Spleen (tissue), 11 donors: Measurements from ENCODE around the gene IMMP2L. TPM values are rescaled to one million over a fixed set of nuclear protein-coding genes. Genes with fewer than 3 reads are reported as not detected.

Experiments used
- DNase-seq: peaks from one replicate; pipeline ENCODE4 v3.0.0-alpha.2; 2020
- H3K27ac ChIP-seq, 8 donors: fragments of 200-600 bp; sonication (generic) in 7 of 8; 1 replicate in 4 of 8; 2 replicates in 4 of 8; pipeline versions ENCODE4 v1.5.0 to v1.8.0; 2016 to 2021; ENCODE audit warnings: inconsistent platforms in 4 of 8, mild to moderate bottlenecking in 4 of 8, moderate library complexity in 1 of 8
- H3K27me3 ChIP-seq, 7 donors: fragments of 200-600 bp; sonication (generic) in 6 of 7; replicated peaks in 1 of 7; 1 replicate in 4 of 7; 2 replicates in 3 of 7; pipeline versions ENCODE4 v1.5.0 to v1.8.0; 2016 to 2021; ENCODE audit warnings: inconsistent platforms in 3 of 7, mild to moderate bottlenecking in 1 of 7
- H3K36me3 ChIP-seq, 6 donors: fragments of 200-600 bp; sonication (generic) in 5 of 6; 1 replicate in 4 of 6; 2 replicates in 2 of 6; pipeline versions ENCODE4 v1.5.0 to v1.8.0; 2016 to 2021; ENCODE audit warnings: inconsistent platforms in 2 of 6
- H3K4me1 ChIP-seq, 6 donors: fragments of 200-600 bp; sonication (generic) in 5 of 6; 1 replicate in 3 of 6; 2 replicates in 3 of 6; pipeline versions ENCODE4 v1.5.0 to v1.8.0; 2016 to 2021; ENCODE audit warnings: inconsistent platforms in 3 of 6
- H3K4me3 ChIP-seq, 8 donors: fragments of 200-600 bp; sonication (generic) in 7 of 8; 1 replicate in 4 of 8; 2 replicates in 4 of 8; pipeline versions ENCODE4 v1.5.0 to v1.8.0; 2016 to 2021; ENCODE audit warnings: inconsistent platforms in 4 of 8, mild to moderate bottlenecking in 4 of 8, moderate library complexity in 2 of 8
- H3K9me3 ChIP-seq, 8 donors: fragments of 200-600 bp; sonication (generic) in 7 of 8; 1 replicate in 4 of 8; 2 replicates in 4 of 8; pipeline versions ENCODE4 v1.5.0 to v1.8.0; 2016 to 2021; ENCODE audit warnings: inconsistent platforms in 4 of 8
- POLR2A ChIP-seq, 3 donors: fragments of 450-650 bp; IDR thresholded peaks; one replicate each; pipeline ENCODE4 v1.5.1; 2017; ENCODE audit warnings: antibody characterized with exemption in 3 of 3, mild to moderate bottlenecking in 1 of 3
- POLR2AphosphoS5 ChIP-seq, 3 donors: sonication (generic); formaldehyde crosslinking; IDR thresholded peaks; one replicate each; pipeline ENCODE4 v1.5.1; 2017; ENCODE audit warnings: antibody characterized with exemption in 3 of 3
- WGBS, 5 donors: extraction: QIAGEN DNeasy Blood & Tissue Kit in 3 of 5; methylation state at CpG; one replicate each; pipeline versions ENCODE4 v1.1.5 to v1.1.7; 2013 to 2018; 5-methylcytosine and 5-hydroxymethylcytosine counted together
- intact Hi-C: fragments of 100-400 bp; cut with DNase I; formaldehyde crosslinking; loops from one replicate; pipeline ENCODE4 v1.15.0; 2023; ENCODE audit warnings: low total_unique reads
- polyA plus RNA-seq, 3 donors: library from polyadenylated mRNA; stranded (reverse); fragments of 200-250 nt; gene quantifications; one replicate each; pipeline ENCODE4 v1.2.1, GENCODE V29; 2013
- total RNA-seq, 7 donors: library from RNA; depleted of rRNA in 3 of 7; stranded (reverse); fragments of >200 nt in 3 of 7; fragmentation: NEBNext Ultra II Directional in 4 of 7; extraction: Animal tissue kit (Norgen Biotek cat#: 25700) in 4 of 7; gene quantifications; one replicate each; pipeline versions ENCODE4 v1.1.0 to v1.2.1, GENCODE V29; 2016 to 2021
- TF ChIP-seq, protein P1 (sequence below), 11 experiments: fragments of 200-600 bp in 7 of 11; fragments of 450-650 bp in 4 of 11; sonication (generic) in 4 of 11; IDR thresholded peaks in 8 of 11; conservative IDR thresholded peaks in 3 of 11; 1 replicate in 7 of 11; 2 replicates in 4 of 11; pipeline versions ENCODE4 v1.4.0 to v1.8.0; 2016 to 2021; ENCODE audit warnings: antibody characterized with exemption in 11 of 11, inconsistent platforms in 4 of 11, mild to moderate bottlenecking in 1 of 11
- donor health status: healthy with polysubstance abuse.
- donor health status: DM: no; HTN: no; CAD: no; lungs with moderate emphysema.
- donor health status: DM: no; HTN: no; CAD: no.
- donor health status: Bipolar disorder and iron deficiency.
- donor health status: healthy.
- donor health status: DM: no; HTN: no; CAD: no.
- donor health status: DM: yes; HTN: yes; CAD: no.

Gene IMMP2L
- total and polyA plus RNA-seq, 10 donors, result 6.5 to 32.7 (median 9.8) TPM

DNA sequence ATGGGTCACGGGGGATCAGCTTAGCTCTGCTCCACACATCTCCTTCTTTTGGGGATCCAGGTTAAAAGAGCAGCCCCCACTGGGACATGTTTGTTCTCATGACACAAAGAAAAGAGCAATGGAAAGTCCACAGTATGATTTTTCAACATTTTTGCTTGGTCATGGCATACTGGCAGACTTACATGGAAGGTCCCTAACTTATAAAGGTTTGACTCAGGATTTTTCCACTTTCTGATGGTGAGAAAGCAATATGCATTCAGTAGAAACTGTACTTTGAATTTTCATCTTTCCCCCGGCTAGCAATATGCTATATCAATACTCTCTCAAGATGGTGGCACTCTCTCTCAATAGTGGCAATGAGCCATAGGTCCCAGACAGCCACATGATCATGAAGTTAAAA is 699.0 kb downstream of the IMMP2L start:
- DNase-seq, result no peak
- TF ChIP-seq POLR2AphosphoS5 (IDR thresholded peaks at IDR 0.05), result no peak
- TF ChIP-seq, protein P1, sequence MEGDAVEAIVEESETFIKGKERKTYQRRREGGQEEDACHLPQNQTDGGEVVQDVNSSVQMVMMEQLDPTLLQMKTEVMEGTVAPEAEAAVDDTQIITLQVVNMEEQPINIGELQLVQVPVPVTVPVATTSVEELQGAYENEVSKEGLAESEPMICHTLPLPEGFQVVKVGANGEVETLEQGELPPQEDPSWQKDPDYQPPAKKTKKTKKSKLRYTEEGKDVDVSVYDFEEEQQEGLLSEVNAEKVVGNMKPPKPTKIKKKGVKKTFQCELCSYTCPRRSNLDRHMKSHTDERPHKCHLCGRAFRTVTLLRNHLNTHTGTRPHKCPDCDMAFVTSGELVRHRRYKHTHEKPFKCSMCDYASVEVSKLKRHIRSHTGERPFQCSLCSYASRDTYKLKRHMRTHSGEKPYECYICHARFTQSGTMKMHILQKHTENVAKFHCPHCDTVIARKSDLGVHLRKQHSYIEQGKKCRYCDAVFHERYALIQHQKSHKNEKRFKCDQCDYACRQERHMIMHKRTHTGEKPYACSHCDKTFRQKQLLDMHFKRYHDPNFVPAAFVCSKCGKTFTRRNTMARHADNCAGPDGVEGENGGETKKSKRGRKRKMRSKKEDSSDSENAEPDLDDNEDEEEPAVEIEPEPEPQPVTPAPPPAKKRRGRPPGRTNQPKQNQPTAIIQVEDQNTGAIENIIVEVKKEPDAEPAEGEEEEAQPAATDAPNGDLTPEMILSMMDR (IDR thresholded peaks at IDR 0.05 in 8 of 11, conservative IDR thresholded peaks at IDR 0.05 in 3 of 11), result no peak
- no peak for TF ChIP-seq POLR2A (IDR thresholded peaks at IDR 0.05)
- Histone ChIP-seq H3K27me3 (no peaks in the 10 kb centered on the region), H3K9me3 (peaks cover 0 to 11% (median 8%) of the 10 kb centered on the region in 8 donors), H3K4me3 (no peak overlapping the region), H3K4me1 (no peaks in the 10 kb centered on the region), H3K36me3 (no peaks in the 10 kb centered on the region), H3K27ac (no peak overlapping the region)
- intact Hi-C loops, result no loop called here
- WGBS, 5 donors, result 92 to 98% (median 93%) methylated on average over 2 of the region's 2 CpGs

DNA sequence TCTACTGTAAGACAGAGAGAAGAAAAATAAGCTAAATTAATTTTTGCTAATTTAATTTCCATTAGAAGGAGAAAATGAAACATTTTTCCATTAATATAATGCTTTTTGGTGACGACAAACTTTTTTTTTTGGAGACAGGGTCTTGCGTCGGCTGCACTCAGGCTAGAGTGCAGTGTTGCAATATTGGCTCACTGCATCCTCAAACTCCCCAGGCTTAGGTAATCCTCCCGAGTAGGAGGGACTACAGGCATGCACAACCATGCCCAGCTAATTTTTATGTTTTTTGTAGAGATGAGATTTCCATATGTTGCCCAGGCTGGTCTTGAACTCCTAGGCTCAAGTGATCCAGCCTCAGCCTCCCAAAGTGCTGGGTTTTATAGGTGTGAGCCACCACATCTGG is 701.1 kb downstream of the IMMP2L start:
- TF ChIP-seq POLR2A (IDR thresholded peaks at IDR 0.05), result no peak
- 77 to 92% (median 87%) methylated on average over 4 of the region's 4 CpGs for WGBS, 5 donors
- intact Hi-C loops, result no loop called here
- no peaks in the 10 kb centered on the region for H3K9me3 ChIP-seq
- H3K27ac ChIP-seq, result no peak overlapping the region
- H3K4me1 ChIP-seq, result no peaks in the 10 kb centered on the region
- no peak for DNase-seq
- no peak overlapping the region for H3K4me3 ChIP-seq
- H3K36me3 ChIP-seq, result no peaks in the 10 kb centered on the region
- no peaks in the 10 kb centered on the region for H3K27me3 ChIP-seq

DNA sequence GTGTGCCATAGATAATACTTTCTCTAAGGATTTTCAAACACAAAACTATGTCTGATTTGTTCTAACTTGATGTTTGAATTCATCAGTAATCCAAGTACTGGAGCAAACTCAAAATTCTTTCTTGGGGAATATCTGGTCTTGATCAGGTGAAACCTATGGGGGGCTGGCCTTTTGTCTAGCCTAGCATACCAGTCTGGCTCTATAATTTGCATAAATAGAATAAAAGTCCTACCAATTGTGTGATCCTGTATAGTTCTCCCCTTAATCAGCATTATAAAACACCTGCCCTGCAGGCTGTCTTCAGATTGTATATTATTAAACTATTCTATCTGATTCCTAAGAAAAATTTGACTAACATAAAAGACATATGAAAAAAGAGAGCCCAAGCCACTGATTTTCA is 705.2 kb downstream of the IMMP2L start:
- no peaks in the 10 kb centered on the region for H3K27me3 ChIP-seq
- no peaks in the 10 kb centered on the region for H3K36me3 ChIP-seq
- H3K4me3 ChIP-seq, result no peak overlapping the region
- H3K4me1 ChIP-seq, result no peaks in the 10 kb centered on the region
- intact Hi-C loops, result no loop called here
- H3K27ac ChIP-seq, result no peak overlapping the region
- no peaks in the 10 kb centered on the region for H3K9me3 ChIP-seq
- DNase-seq, result no peak
- TF ChIP-seq, protein P1 (IDR thresholded peaks at IDR 0.05 in 8 of 11, conservative IDR thresholded peaks at IDR 0.05 in 3 of 11), result no peak
- no peak for TF ChIP-seq POLR2A (IDR thresholded peaks at IDR 0.05)
- TF ChIP-seq POLR2AphosphoS5 (IDR thresholded peaks at IDR 0.05), result no peak

DNA sequence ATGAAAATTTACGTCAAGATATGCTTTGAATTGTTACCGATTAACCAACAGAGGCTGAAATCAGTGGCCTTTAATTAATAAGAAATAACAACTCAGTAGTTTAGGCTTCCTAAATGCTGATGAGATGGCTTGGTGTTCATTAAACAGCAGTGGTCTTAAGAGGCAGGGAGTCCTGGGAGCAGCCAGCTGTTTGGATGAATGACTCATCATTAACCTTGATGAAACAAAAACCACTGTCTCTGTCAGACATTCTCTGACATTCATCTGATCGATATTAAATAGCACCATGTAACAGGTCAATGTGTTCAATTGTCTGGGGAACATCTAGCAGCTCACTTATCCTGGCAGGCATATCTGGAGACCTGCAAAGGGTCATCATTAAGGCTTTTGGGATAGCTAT is 705.6 kb downstream of the IMMP2L start:
- no peak overlapping the region for H3K4me3 ChIP-seq
- no peak for DNase-seq
- intact Hi-C loops, result no loop called here
- H3K9me3 ChIP-seq, result no peaks in the 10 kb centered on the region
- TF ChIP-seq POLR2A (IDR thresholded peaks at IDR 0.05) (no peak), POLR2AphosphoS5 (IDR thresholded peaks at IDR 0.05) (no peak)
- TF ChIP-seq, protein P1 (IDR thresholded peaks at IDR 0.05 in 8 of 11, conservative IDR thresholded peaks at IDR 0.05 in 3 of 11), result no peak
- H3K27me3 ChIP-seq, result no peaks in the 10 kb centered on the region
- 75 to 90% (median 85%) methylated on average over 3 of the region's 3 CpGs for WGBS, 5 donors
- H3K4me1 ChIP-seq, result no peaks in the 10 kb centered on the region
- H3K27ac ChIP-seq, result no peak overlapping the region
- H3K36me3 ChIP-seq, result no peaks in the 10 kb centered on the region

DNA sequence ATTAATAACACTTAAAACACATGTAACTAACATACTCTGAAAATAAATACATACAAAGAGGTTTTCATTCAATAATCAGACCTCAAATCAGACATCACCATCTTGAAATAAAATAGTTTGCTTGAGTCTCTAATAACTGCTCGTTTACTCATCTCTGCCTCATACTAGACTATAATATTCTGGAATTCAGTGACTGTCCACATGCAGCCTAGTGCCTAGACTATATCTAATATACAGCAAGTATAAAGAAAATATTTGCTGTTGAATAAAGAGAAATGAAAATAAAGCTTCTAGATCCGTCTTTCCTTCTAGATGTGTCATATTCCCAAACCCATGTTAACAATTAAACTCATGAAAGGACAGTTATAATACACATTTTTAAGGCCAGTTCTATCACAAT is 707.6 kb downstream of the IMMP2L start:
- H3K4me3 ChIP-seq, result no peak overlapping the region
- H3K36me3 ChIP-seq, result no peaks in the 10 kb centered on the region
- H3K27ac ChIP-seq, result no peak overlapping the region
- no peak for TF ChIP-seq POLR2A (IDR thresholded peaks at IDR 0.05)
- intact Hi-C loops, result no loop called here
- no peaks in the 10 kb centered on the region for H3K4me1 ChIP-seq
- no peaks in the 10 kb centered on the region for H3K9me3 ChIP-seq
- no peaks in the 10 kb centered on the region for H3K27me3 ChIP-seq
- DNase-seq, result no peak
- WGBS, 5 donors, result 77 to 93% (median 88%) methylated on average over 2 of the region's 2 CpGs
